ENCODE results near the gene ANK3. TPM values are rescaled to one million over a fixed set of nuclear protein-coding genes. Genes with fewer than 3 reads are reported as not detected.

Gene ANK3
- polyA plus RNA-seq, 1 donor (not counting 4 experiments of a cell fraction or from before 2014, with no cell fraction given), result 8.3 TPM

GRCh38 chr10:60303778-60304177 is 85.9 kb downstream of the ANK3 start:
- no peaks in the 10 kb centered on the region for H3K79me2 ChIP-seq (ENCODE audit: control insufficient read depth, insufficient read depth, low read length)
- H3K4me3 ChIP-seq (ENCODE audit: control insufficient read depth in 2 of 3, extremely low read depth in 1 of 3, insufficient read depth in 2 of 3, low read depth in 1 of 3, low read length in 3 of 3), result no peak overlapping the region
- H3K36me3 ChIP-seq (ENCODE audit: control insufficient read depth in 2 of 2, extremely low read depth in 1 of 2, insufficient read depth in 2 of 2, low read length in 2 of 2), result no peaks in the 10 kb centered on the region
- H3K9me3 ChIP-seq (ENCODE audit: control insufficient read depth, low read depth, low read length), result no peaks in the 10 kb centered on the region
- TF ChIP-seq CTCF (optimal IDR thresholded peaks at IDR 0.05 in 1 of 3, IDR thresholded peaks at IDR 0.05 in 1 of 3, conservative IDR thresholded peaks at IDR 0.05 in 1 of 3; ENCODE audit: extremely low read depth in 1 of 3, insufficient read depth in 2 of 3, low read length in 3 of 3) (no peak), EZH2 (IDR thresholded peaks at IDR 0.05; ENCODE audit: low read length) (no peak)
- no peaks in the 10 kb centered on the region for H3K9me1 ChIP-seq (ENCODE audit: control insufficient read depth, extremely low read depth, insufficient read depth, low read length)
- H3K27me3 ChIP-seq (ENCODE audit: control insufficient read depth, extremely low read depth, insufficient read depth, low read length), result no peaks in the 10 kb centered on the region
- H3K4me1 ChIP-seq (ENCODE audit: control insufficient read depth, extremely low read depth, insufficient read depth, low read length), result no peaks in the 10 kb centered on the region
- dilution Hi-C loops (cut with MboI; ENCODE audit: extremely low pct_ligation_motif_present, low sequenced_read_pairs), result no loop called here
- H2AFZ ChIP-seq (ENCODE audit: control insufficient read depth, low read length), result no peak overlapping the region
- H3K9ac ChIP-seq (ENCODE audit: control insufficient read depth, extremely low read depth, insufficient read depth, low read length), result no peak overlapping the region
- FAIRE-seq, result no peak
- H3K4me2 ChIP-seq (ENCODE audit: control insufficient read depth, extremely low read depth, insufficient read depth, low read depth, low read length), result no peak overlapping the region
- no peak for DNase-seq (ENCODE audit: low read depth, low spot score)
- no peak overlapping the region for H3K27ac ChIP-seq (ENCODE audit: control insufficient read depth, insufficient read depth, low read length)
- H4K20me1 ChIP-seq (ENCODE audit: control insufficient read depth, extremely low read depth, insufficient read depth, low read length), result no peaks in the 10 kb centered on the region

- Histone ChIP-seq H3K27me3 (ENCODE audit: control insufficient read depth, extremely low read depth, insufficient read depth, low read length) (no peaks in the 10 kb centered on the region), H3K9me3 (ENCODE audit: control insufficient read depth, low read depth, low read length) (no peaks in the 10 kb centered on the region), H3K27ac (ENCODE audit: control insufficient read depth, insufficient read depth, low read length) (no peak overlapping the region), H3K79me2 (ENCODE audit: control insufficient read depth, insufficient read depth, low read length) (no peaks in the 10 kb centered on the region), H4K20me1 (ENCODE audit: control insufficient read depth, extremely low read depth, insufficient read depth, low read length) (no peaks in the 10 kb centered on the region), H3K36me3 (ENCODE audit: control insufficient read depth in 2 of 2, extremely low read depth in 1 of 2, insufficient read depth in 2 of 2, low read length in 2 of 2) (no peaks in the 10 kb centered on the region), H2AFZ (ENCODE audit: control insufficient read depth, low read length) (no peak overlapping the region), H3K4me2 (ENCODE audit: control insufficient read depth, extremely low read depth, insufficient read depth, low read depth, low read length) (no peak overlapping the region), H3K9me1 (ENCODE audit: control insufficient read depth, extremely low read depth, insufficient read depth, low read length) (no peaks in the 10 kb centered on the region), H3K4me1 (ENCODE audit: control insufficient read depth, extremely low read depth, insufficient read depth, low read length) (no peaks in the 10 kb centered on the region), H3K9ac (ENCODE audit: control insufficient read depth, extremely low read depth, insufficient read depth, low read length) (no peak overlapping the region), H3K4me3 (ENCODE audit: control insufficient read depth in 2 of 3, extremely low read depth in 1 of 3, insufficient read depth in 2 of 3, low read depth in 1 of 3, low read length in 3 of 3) (no peak overlapping the region)
- DNase-seq (ENCODE audit: low read depth, low spot score) (no peak), FAIRE-seq (no peak)
- dilution Hi-C loops (cut with MboI; ENCODE audit: extremely low pct_ligation_motif_present, low sequenced_read_pairs), result no loop called here
- no peak for TF ChIP-seq CTCF (optimal IDR thresholded peaks at IDR 0.05 in 1 of 3, IDR thresholded peaks at IDR 0.05 in 1 of 3, conservative IDR thresholded peaks at IDR 0.05 in 1 of 3; ENCODE audit: extremely low read depth in 1 of 3, insufficient read depth in 2 of 3, low read length in 3 of 3)
- TF ChIP-seq EZH2 (IDR thresholded peaks at IDR 0.05; ENCODE audit: low read length), result no peak
Measured at GRCh38 chr10:60299961-60300883, 89.5 kb downstream of the ANK3 start.

All from keratinocyte (primary cell).